Neural cell (in vitro differentiated cells): Measurements from ENCODE around the gene PCSK1N. TPM values are rescaled to one million over a fixed set of nuclear protein-coding genes. Genes with fewer than 3 reads are reported as not detected.

Experiments
- H2AFZ ChIP-seq: fragments of 200-600, 300-800 bp; sonication (generic), shearing (Covaris generic); 2 replicates; pipeline ENCODE4 v1.6.0; 2014; ENCODE audit warnings: low read depth, mild to moderate bottlenecking, antibody characterized with exemption, low read length, moderate library complexity
- H3F3A ChIP-seq: fragments of 200-600 bp; shearing (Covaris generic); 2 replicates; pipeline ENCODE4 v1.6.1; 2016; ENCODE audit warnings: mild to moderate bottlenecking, moderate library complexity, mixed read lengths, antibody characterized with exemption, low read length; ENCODE audit not compliant: insufficient read depth, poor library complexity, severe bottlenecking
- H3K27ac ChIP-seq: fragments of 200-600, 300-800 bp; sonication (generic), shearing (Covaris generic); 2 replicates; pipeline ENCODE4 v1.5.1; 2014; ENCODE audit warnings: mild to moderate bottlenecking, low read length, moderate library complexity
- H3K27me3 ChIP-seq: fragments of 300-800, 200-600 bp; sonication (generic), shearing (Covaris generic); 2 replicates; pipeline ENCODE4 v1.6.0; 2014; ENCODE audit warnings: mild to moderate bottlenecking, low read depth, low read length, moderate library complexity; ENCODE audit not compliant: insufficient read depth
- H3K36me3 ChIP-seq: fragments of 300-800, 200-600 bp; sonication (generic), shearing (Covaris generic); 2 replicates; pipeline ENCODE4 v1.5.1; 2014; ENCODE audit warnings: mild to moderate bottlenecking, antibody characterized with exemption, low read length, moderate library complexity; ENCODE audit not compliant: insufficient read depth
- H3K4me2 ChIP-seq: fragments of 300-800, 200-600 bp; sonication (generic), shearing (Covaris generic); 2 replicates; pipeline ENCODE4 v1.6.0; 2014; ENCODE audit warnings: mild to moderate bottlenecking, low read length
- H3K4me3 ChIP-seq: fragments of 300-800, 200-600 bp; sonication (generic), shearing (Covaris generic); 2 replicates; pipeline ENCODE4 v1.5.1; 2014; ENCODE audit warnings: mild to moderate bottlenecking, low read length, moderate library complexity
- H3K79me2 ChIP-seq: fragments of 200-600 bp; shearing (Covaris generic); replicated peaks from 2 replicates; pipeline ENCODE4 v1.6.0; 2014; ENCODE audit warnings: mild to moderate bottlenecking, low read length, moderate library complexity; ENCODE audit not compliant: insufficient read depth
- H3K9ac ChIP-seq: fragments of 300-800, 200-600 bp; sonication (generic), shearing (Covaris generic); 2 replicates; pipeline ENCODE4 v1.6.1; 2016; ENCODE audit warnings: mild to moderate bottlenecking, low read length, mixed read lengths
- H3K9me2 ChIP-seq: fragments of 200-600 bp; shearing (Covaris generic); 2 replicates; pipeline ENCODE4 v1.6.1; 2016; ENCODE audit warnings: mild to moderate bottlenecking, low read length, mixed read lengths; ENCODE audit not compliant: insufficient read depth
- H3K9me3 ChIP-seq: fragments of 200-600, 300-800 bp; sonication (generic), shearing (Covaris generic); 2 replicates; pipeline ENCODE4 v1.6.1; 2016; ENCODE audit warnings: mild to moderate bottlenecking, mixed run types, low read length, moderate library complexity, mixed read lengths
- H4K20me1 ChIP-seq: fragments of 200-600 bp; shearing (Covaris generic); 2 replicates; pipeline ENCODE4 v1.6.1; 2016; ENCODE audit warnings: mild to moderate bottlenecking, mixed run types; ENCODE audit not compliant: insufficient read depth
- CTCF ChIP-seq: fragments of 450-650 bp; IDR thresholded peaks from 2 replicates; pipeline ENCODE4 v1.5.1; 2014; ENCODE audit warnings: antibody characterized with exemption, mild to moderate bottlenecking, moderate library complexity; ENCODE audit not compliant: poor library complexity, severe bottlenecking
- EP300 ChIP-seq: fragments of 450-650 bp; conservative IDR thresholded peaks from 2 replicates; pipeline ENCODE4 v1.6.1; 2014; ENCODE audit warnings: antibody characterized with exemption, mild to moderate bottlenecking, moderate library complexity; ENCODE audit not compliant: poor library complexity, severe bottlenecking
- MXI1 ChIP-seq: fragments of 450-650 bp; conservative IDR thresholded peaks from 2 replicates; pipeline ENCODE4 v1.6.1; 2014; ENCODE audit warnings: antibody characterized with exemption, mild to moderate bottlenecking; ENCODE audit not compliant: poor library complexity, severe bottlenecking
- POLR2AphosphoS5 ChIP-seq: IDR thresholded peaks from 2 replicates; pipeline ENCODE4 v1.6.1; 2012
- RAD21 ChIP-seq: fragments of 450-650 bp; conservative IDR thresholded peaks from 2 replicates; pipeline ENCODE4 v1.6.1; 2014; ENCODE audit warnings: antibody characterized with exemption, mild to moderate bottlenecking, moderate library complexity
- REST ChIP-seq: IDR thresholded peaks from 2 replicates; pipeline ENCODE4 v1.6.1; 2012; ENCODE audit warnings: borderline replicate concordance
- SMC3 ChIP-seq: fragments of 450-650 bp; conservative IDR thresholded peaks from 2 replicates; pipeline ENCODE4 v1.6.1; 2014; ENCODE audit warnings: antibody characterized with exemption, mild to moderate bottlenecking, moderate library complexity; ENCODE audit not compliant: poor library complexity
- TAF1 ChIP-seq: IDR thresholded peaks from 2 replicates; pipeline ENCODE4 v1.6.1; 2012; ENCODE audit warnings: low read depth
- polyA plus RNA-seq: library from polyadenylated mRNA; depleted of rRNA; stranded (reverse); fragments of >200 nt; gene quantifications from 2 replicates; pipeline ENCODE4 v1.2.3, GENCODE V29; 2014

The PCSK1N gene
- polyA plus RNA-seq, 1 donor from 2014 or later, result 232 TPM

- peaks cover 12% of the 10 kb centered on the region for H3K27me3 ChIP-seq
- peak overlapping the region; percentile 89 for H3K9ac ChIP-seq
- H4K20me1 ChIP-seq, result no peaks in the 10 kb centered on the region
- TF ChIP-seq MXI1 (no peak), CTCF (peak; percentile 45)
- peaks cover 20% of the 10 kb centered on the region for H3K79me2 ChIP-seq
- peak overlapping the region; percentile 87 for H3K27ac ChIP-seq
- H3K9me3 ChIP-seq, result no peaks in the 10 kb centered on the region
- peak overlapping the region; percentile 82 for H3K4me2 ChIP-seq
- no peaks in the 10 kb centered on the region for H3F3A ChIP-seq
- H3K9me2 ChIP-seq, result no peaks in the 10 kb centered on the region
- H3K36me3 ChIP-seq, result no peaks in the 10 kb centered on the region
- H3K4me3 ChIP-seq, result peak overlapping the region; percentile 84
- H2AFZ ChIP-seq, result no peak overlapping the region
These were observed 1.8 kb downstream of the PCSK1N start for GRCh38 chrX:48833542-48834138.

- H3K36me3 ChIP-seq, result no peaks in the 10 kb centered on the region
- H3K4me3 ChIP-seq, result peak overlapping the region; percentile 84
- peaks cover 12% of the 10 kb centered on the region for H3K27me3 ChIP-seq
- no peaks in the 10 kb centered on the region for H3K9me3 ChIP-seq
- H4K20me1 ChIP-seq, result no peaks in the 10 kb centered on the region
- no peak for TF ChIP-seq POLR2AphosphoS5
- no peak for TF ChIP-seq RAD21
- H3K9ac ChIP-seq, result peak overlapping the region; percentile 16
- no peak overlapping the region for H3K4me2 ChIP-seq
- H3F3A ChIP-seq, result no peaks in the 10 kb centered on the region
- no peaks in the 10 kb centered on the region for H3K9me2 ChIP-seq
- H2AFZ ChIP-seq, result no peak overlapping the region
- peaks cover 20% of the 10 kb centered on the region for H3K79me2 ChIP-seq
- H3K27ac ChIP-seq, result no peak overlapping the region
These were observed 3.5 kb downstream of the PCSK1N start for GRCh38 chrX:48831909-48832291.

DNA sequence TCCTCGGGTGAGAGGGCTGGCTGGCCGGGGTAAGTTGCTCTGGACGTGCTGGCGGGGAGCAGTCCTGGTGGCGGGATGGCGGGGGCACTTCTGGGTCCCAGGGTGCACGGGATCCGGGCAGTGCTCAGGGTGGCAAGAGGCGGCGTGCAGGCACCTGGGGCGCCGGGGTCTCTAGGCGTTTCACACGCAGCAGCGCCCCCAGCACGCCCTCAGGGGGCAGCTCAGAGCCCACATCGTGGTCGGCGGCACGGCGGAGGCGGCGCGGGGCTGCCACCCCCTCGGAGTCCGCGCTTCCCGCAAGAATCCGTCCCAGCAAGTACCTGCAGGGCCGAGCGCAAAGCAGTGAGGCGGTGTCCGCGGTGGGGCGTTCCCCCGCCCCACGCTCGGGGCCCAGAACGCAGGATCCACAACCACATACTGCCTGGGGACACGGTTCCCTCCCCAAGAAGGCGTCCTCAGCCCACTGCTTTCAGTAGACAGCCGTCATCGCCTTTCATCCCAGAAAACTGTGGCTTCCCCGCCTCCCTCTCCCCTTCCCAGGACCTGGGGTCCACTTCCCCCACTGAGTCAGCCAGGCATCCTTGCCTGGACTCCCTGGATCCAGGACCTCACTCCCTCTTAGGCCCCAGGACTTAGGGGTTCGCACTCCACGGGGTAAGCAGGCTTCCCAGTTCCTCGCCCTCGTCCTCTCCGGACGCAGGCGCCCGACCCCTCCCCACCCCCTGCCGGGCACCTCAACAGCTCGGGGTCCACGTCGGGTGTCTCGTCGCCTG, 4.1 kb downstream of the PCSK1N start:
- Histone ChIP-seq H3K9ac (peak overlapping the region; percentile 16), H3K27ac (no peak overlapping the region), H3K79me2 (peaks cover 20% of the 10 kb centered on the region), H3K36me3 (no peaks in the 10 kb centered on the region), H3K27me3 (peaks cover 12% of the 10 kb centered on the region), H3F3A (no peaks in the 10 kb centered on the region), H3K4me3 (peak overlapping the region; percentile 84), H2AFZ (no peak overlapping the region), H3K9me3 (no peaks in the 10 kb centered on the region), H3K4me2 (no peak overlapping the region), H3K9me2 (no peaks in the 10 kb centered on the region), H4K20me1 (no peaks in the 10 kb centered on the region)
- no peak for TF ChIP-seq CTCF
- TF ChIP-seq MXI1, result no peak
- no peak for TF ChIP-seq EP300
- no peak for TF ChIP-seq REST
- TF ChIP-seq SMC3, result no peak
- TF ChIP-seq RAD21, result no peak
- TF ChIP-seq TAF1, result no peak
